Peyer's patch (tissue), 4 donors: ENCODE measurements around the gene KRT33A. TPM values are rescaled to one million over a fixed set of nuclear protein-coding genes. Genes with fewer than 3 reads are reported as not detected.

Experiments used
- DNase-seq, 3 donors: peaks; one replicate each; pipeline ENCODE4 v3.0.0-alpha.2; 2017 to 2019
- H3K27ac ChIP-seq, 4 donors: fragments of 200-600 bp; sonication (generic); one replicate each; pipeline ENCODE4 v1.5.1; 2016 to 2019
- H3K27me3 ChIP-seq, 2 donors: fragments of 200-600 bp; sonication (generic); one replicate each; pipeline ENCODE4 v1.5.1; 2019
- H3K36me3 ChIP-seq, 3 donors: fragments of 200-600 bp; sonication (generic); one replicate each; pipeline ENCODE4 v1.5.1; 2016 to 2019
- H3K4me1 ChIP-seq, 4 donors: fragments of 200-600 bp; sonication (generic); one replicate each; pipeline ENCODE4 v1.5.1; 2016 to 2019
- H3K4me3 ChIP-seq, 4 donors: fragments of 200-600 bp; sonication (generic); 1 replicate in 3 of 4; 2 replicates in 1 of 4; pipeline ENCODE4 v1.5.1; 2016 to 2019; ENCODE audit warnings: mild to moderate bottlenecking in 1 of 4
- H3K9me3 ChIP-seq, 4 donors: fragments of 200-600 bp; sonication (generic); one replicate each; pipeline ENCODE4 v1.5.1; 2016 to 2019; ENCODE audit warnings: mild to moderate bottlenecking in 1 of 4
- POLR2A ChIP-seq, 2 donors: fragments of 450-650 bp; IDR thresholded peaks; one replicate each; pipeline ENCODE4 v1.5.1; 2017; ENCODE audit warnings: antibody characterized with exemption in 2 of 2, mild to moderate bottlenecking in 2 of 2, moderate library complexity in 2 of 2
- total RNA-seq, 4 donors: library from RNA; depleted of rRNA; stranded (reverse); fragments of >200 nt; gene quantifications; one replicate each; pipeline ENCODE4 v1.1.0, GENCODE V29; 2016
- TF ChIP-seq, protein P1 (sequence below), 6 experiments: fragments of 450-650 bp in 4 of 6; fragments of 200-600 bp in 2 of 6; sonication (generic) in 1 of 6; IDR thresholded peaks; one replicate each; pipeline ENCODE4 v1.5.1; 2017 to 2019; ENCODE audit warnings: antibody characterized with exemption in 6 of 6, mild to moderate bottlenecking in 3 of 6, moderate library complexity in 1 of 6

Gene KRT33A
- total RNA-seq, 4 donors from 2014 or later, result not detected

DNA sequence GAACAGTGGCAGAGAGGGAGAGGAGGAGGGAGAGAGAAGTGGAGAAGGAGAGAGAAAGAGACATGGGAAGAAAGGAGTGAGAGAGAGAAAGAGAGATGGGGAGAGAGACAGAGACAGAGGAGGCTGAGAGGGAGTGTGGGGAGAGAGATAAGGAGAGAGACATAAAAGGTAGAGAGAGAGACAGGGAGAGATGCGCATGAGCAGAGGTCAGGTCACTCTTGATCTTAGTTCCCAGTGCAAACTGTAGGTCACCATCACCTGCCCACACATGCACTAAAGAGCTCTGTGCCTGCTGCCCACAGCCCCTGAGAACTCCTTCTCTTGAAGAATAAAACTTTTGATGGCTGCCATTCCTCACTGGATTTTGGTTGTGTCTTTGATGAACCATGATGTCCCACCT is 14.9 kb downstream of the KRT33A start:
- Histone ChIP-seq H3K27ac (no peak overlapping the region), H3K4me1 (no peaks in the 10 kb centered on the region), H3K4me3 (no peak overlapping the region), H3K27me3 (no peaks in the 10 kb centered on the region), H3K9me3 (no peaks in the 10 kb centered on the region), H3K36me3 (no peaks in the 10 kb centered on the region)
- TF ChIP-seq POLR2A (IDR thresholded peaks at IDR 0.05), result no peak
- TF ChIP-seq, protein P1, sequence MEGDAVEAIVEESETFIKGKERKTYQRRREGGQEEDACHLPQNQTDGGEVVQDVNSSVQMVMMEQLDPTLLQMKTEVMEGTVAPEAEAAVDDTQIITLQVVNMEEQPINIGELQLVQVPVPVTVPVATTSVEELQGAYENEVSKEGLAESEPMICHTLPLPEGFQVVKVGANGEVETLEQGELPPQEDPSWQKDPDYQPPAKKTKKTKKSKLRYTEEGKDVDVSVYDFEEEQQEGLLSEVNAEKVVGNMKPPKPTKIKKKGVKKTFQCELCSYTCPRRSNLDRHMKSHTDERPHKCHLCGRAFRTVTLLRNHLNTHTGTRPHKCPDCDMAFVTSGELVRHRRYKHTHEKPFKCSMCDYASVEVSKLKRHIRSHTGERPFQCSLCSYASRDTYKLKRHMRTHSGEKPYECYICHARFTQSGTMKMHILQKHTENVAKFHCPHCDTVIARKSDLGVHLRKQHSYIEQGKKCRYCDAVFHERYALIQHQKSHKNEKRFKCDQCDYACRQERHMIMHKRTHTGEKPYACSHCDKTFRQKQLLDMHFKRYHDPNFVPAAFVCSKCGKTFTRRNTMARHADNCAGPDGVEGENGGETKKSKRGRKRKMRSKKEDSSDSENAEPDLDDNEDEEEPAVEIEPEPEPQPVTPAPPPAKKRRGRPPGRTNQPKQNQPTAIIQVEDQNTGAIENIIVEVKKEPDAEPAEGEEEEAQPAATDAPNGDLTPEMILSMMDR (IDR thresholded peaks at IDR 0.05), result no peak
- no peak for DNase-seq

DNA sequence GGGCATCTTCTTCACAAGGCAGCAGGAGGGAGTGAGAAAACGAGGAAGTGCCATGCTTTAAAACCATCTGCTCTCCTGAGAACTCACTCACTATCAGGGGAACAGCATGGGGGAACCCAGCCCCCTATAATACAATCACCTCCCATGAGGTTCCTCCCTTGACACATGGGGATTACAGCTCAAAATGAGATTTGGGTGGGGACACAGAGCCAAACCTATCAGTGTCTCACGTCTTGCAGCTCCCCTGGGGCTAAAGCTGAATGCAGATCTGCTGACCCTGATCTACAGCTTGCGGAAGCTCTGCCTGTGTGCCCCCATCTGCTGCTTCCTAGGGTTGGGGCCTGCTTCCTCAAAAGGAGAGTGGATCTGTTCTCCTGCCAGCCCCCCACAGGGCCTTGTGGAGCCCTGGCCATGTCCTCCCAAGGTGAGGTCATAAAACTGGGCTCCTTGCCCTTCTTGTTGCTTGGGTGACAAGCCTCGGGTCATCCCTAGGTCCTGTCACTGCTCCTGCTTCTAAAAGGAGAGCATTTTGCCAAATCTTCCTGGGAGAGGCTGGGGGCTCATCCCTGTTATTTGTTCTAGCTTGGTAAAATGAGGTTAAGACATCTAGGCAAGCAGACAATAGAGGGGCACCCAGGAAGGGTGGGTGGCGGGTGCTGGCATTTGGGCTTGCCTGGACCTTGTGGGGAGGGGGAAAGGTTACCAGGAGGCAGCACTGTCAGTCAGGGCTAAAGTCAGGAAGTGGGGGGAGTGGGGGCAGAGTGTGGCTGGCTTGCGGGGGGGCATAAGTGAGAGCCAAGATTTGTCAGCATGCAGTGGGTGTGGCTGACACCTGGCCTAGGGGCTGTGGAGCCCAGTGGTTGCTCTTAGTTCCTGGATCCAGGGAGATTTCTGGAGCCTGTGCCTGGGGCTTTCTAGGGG is 16.0 kb downstream of the KRT33A start:
- H3K4me1 ChIP-seq, result no peaks in the 10 kb centered on the region
- DNase-seq, result no peak
- H3K9me3 ChIP-seq, result no peaks in the 10 kb centered on the region
- H3K4me3 ChIP-seq, result no peak overlapping the region
- no peaks in the 10 kb centered on the region for H3K27me3 ChIP-seq
- TF ChIP-seq, protein P1 (IDR thresholded peaks at IDR 0.05), result no peak
- no peak for TF ChIP-seq POLR2A (IDR thresholded peaks at IDR 0.05)
- H3K36me3 ChIP-seq, result no peaks in the 10 kb centered on the region
- H3K27ac ChIP-seq, result no peak overlapping the region

DNA sequence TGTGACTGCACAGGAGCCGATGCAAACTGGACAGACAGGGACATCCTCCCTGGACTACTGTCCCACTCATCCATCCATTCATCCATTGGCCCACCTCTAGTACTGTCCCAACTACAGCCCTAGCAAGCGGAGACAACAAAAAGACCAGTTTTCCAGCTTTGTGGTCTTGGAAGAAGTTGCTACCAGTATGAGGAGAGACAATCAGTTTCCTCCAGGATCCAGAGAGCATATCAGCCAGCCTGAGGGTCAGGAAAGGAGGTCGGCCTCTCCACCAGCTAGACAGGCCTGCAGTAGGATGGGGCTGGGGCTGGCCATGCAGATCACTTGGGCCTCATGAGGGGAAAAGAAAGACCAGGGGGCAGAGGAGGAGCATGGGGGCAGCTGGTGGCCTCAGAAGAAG is 16.8 kb downstream of the KRT33A start:
- H3K4me1 ChIP-seq, result no peaks in the 10 kb centered on the region
- H3K4me3 ChIP-seq, result no peak overlapping the region
- H3K27me3 ChIP-seq, result no peaks in the 10 kb centered on the region
- H3K27ac ChIP-seq, result no peak overlapping the region
- TF ChIP-seq POLR2A (IDR thresholded peaks at IDR 0.05), result no peak
- TF ChIP-seq, protein P1 (IDR thresholded peaks at IDR 0.05), result no peak
- no peaks in the 10 kb centered on the region for H3K9me3 ChIP-seq
- H3K36me3 ChIP-seq, result no peaks in the 10 kb centered on the region
- DNase-seq, result no peak

DNA sequence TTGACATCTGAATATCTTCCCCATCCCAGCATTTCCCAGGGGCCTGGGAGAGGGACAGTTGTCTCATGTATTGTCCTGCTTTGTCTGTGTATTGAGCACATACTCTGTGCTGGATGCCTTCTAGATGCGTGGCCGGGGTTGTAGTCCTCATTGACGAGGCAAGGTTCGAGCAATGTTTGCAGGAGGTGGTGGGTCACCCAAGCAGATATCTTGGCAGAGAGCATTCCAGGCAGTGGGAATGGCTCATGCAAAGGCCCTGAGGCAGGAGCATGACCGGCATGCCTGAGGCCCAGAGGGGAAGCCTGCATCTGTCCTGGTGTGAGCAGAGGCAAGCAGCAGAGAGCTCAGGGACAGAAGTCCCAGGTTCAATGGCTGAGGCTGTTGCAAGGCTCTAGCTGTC is 17.5 kb downstream of the KRT33A start:
- Histone ChIP-seq H3K4me3 (no peak overlapping the region), H3K36me3 (no peaks in the 10 kb centered on the region), H3K4me1 (no peaks in the 10 kb centered on the region), H3K27ac (no peak overlapping the region), H3K9me3 (no peaks in the 10 kb centered on the region), H3K27me3 (no peaks in the 10 kb centered on the region)
- TF ChIP-seq, protein P1 (IDR thresholded peaks at IDR 0.05), result no peak
- no peak for DNase-seq

DNA sequence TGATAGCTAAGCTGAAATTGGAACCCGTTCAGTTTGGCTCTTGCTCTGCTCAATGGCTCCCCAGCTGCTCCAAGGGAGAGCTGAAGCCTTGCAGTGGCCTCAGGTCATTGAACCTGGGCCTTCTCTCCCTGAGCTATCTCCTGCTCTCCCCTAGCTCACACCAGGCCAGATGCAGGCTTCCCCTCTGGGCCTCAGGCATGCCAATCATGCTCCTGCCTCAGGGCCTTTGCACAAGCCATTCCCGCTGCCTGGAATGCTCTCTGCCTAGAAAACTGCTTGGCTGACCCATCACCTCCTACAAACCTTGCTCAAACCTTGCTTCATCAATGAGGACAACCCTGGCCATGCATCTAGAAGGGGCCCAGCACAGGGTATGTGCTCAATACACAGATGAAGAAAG is 18.4 kb downstream of the KRT33A start:
- no peak overlapping the region for H3K27ac ChIP-seq
- no peak for DNase-seq
- H3K4me3 ChIP-seq, result no peak overlapping the region
- no peaks in the 10 kb centered on the region for H3K36me3 ChIP-seq
- TF ChIP-seq POLR2A (IDR thresholded peaks at IDR 0.05), result no peak
- TF ChIP-seq, protein P1 (IDR thresholded peaks at IDR 0.05), result no peak
- H3K9me3 ChIP-seq, result no peaks in the 10 kb centered on the region
- H3K4me1 ChIP-seq, result no peaks in the 10 kb centered on the region
- H3K27me3 ChIP-seq, result no peaks in the 10 kb centered on the region
